GM12875 (cell line): ENCODE results near the gene KANK4.
"Not testable (repeated sequence)": the region's sequence is repeated elsewhere in the genome, so short reads cannot be mapped to it uniquely, and the experiment has no call there.

ENCODE experiments used
- H3K4me3 ChIP-seq: one replicate; pipeline ENCODE4 v1.5.1; 2011; ENCODE audit warnings: low read depth, low read length, control low read depth
- TF ChIP-seq, protein P1 (sequence below): IDR thresholded peaks from 2 replicates; pipeline ENCODE4 v1.5.1; 2011; ENCODE audit warnings: low read depth, mild to moderate bottlenecking, control low read depth, inconsistent platforms, low read length, moderate library complexity, borderline replicate concordance; ENCODE audit not compliant: insufficient read depth

Gene KANK4

DNA sequence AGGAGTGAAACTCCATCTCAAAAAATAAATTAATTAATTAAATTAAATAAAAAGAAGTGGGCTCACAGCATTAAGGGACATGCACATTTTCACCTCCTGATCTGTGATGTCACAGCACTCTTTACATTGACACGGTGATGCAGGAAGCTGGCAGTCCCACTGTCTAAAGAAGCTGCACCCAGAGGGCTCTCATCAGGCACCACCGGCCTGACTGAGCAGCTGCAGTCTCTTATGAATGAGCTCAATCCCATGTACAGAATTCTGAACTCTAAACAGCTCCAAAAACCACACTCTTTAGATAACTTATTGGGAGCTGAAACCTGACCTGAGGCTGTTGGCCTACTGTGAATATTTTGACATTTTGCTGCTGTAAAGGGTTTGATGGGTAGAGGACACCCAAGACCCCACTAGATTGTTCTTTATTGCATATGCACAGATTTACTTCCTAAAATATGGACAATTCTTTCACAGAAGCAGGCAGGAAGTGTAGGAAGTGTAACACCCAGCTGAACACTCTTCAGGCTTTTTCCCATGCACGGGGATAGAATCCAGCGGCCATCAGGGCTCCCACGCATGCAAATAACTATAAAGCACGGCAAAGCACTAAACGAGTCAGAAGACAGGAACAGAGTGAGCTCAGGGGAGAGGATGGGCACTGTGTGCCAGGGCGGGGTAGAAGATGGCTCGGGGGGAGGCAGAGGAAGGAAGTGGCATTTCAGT, 78.4 kb downstream of the KANK4 start:
- no peak overlapping the region for H3K4me3 ChIP-seq
- TF ChIP-seq, protein P1, sequence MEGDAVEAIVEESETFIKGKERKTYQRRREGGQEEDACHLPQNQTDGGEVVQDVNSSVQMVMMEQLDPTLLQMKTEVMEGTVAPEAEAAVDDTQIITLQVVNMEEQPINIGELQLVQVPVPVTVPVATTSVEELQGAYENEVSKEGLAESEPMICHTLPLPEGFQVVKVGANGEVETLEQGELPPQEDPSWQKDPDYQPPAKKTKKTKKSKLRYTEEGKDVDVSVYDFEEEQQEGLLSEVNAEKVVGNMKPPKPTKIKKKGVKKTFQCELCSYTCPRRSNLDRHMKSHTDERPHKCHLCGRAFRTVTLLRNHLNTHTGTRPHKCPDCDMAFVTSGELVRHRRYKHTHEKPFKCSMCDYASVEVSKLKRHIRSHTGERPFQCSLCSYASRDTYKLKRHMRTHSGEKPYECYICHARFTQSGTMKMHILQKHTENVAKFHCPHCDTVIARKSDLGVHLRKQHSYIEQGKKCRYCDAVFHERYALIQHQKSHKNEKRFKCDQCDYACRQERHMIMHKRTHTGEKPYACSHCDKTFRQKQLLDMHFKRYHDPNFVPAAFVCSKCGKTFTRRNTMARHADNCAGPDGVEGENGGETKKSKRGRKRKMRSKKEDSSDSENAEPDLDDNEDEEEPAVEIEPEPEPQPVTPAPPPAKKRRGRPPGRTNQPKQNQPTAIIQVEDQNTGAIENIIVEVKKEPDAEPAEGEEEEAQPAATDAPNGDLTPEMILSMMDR = no peak

DNA sequence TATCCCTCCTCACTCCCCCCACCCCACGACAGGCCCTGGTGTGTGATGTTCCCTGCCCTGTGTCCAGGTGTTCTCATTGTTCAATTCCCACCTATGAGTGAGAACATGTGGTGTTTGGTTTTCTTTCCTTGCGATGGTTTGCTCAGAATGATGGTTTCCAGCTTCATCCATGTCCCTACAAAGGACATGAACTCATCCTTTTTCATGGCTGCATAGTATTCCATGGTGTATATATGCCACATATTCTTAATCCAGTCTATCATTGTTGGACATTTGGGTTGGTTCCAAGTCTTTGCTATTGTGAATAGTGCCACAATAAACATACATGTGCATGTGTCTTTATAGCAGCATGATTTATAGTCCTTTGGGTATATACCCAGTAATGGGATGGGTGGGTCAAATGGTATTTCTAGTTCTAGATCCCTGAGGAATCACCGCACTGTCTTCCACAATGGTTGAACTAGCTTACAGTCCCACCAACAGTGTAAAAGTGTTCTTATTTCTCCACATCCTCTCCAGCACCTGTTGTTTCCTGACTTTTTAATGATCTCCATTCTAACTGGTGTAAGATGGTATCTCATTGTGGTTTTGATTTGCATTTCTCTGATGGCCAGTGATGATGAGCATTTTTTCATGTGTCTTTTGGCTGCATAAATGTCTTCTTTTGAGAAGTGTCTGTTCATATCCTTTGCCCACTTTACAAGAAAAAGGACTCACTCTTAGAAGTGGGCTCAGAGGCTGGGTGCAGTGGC, 79.4 kb downstream of the KANK4 start:
- H3K4me3 ChIP-seq = not testable (repeated sequence)

DNA sequence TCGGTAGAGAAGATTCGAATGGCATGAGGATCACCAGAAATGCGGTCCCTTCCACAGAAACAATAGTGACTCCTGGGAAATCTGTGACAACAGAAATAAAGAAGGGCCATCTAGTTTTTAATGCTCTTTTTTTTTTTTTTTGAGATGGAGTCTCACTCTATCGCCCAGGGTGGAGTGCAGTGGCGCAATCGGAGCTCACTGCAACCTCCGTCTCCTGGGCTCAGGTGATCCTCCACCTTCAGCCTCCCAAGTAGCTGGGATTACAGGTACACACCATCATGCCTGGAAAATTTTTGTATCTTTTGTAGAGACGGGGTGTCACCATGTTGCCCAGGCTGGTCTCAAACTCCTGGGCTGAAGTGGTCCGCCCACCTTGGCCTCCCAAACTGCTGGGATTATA, 80.7 kb downstream of the KANK4 start:
- no peak overlapping the region for H3K4me3 ChIP-seq
- TF ChIP-seq, protein P1 = no peak

DNA sequence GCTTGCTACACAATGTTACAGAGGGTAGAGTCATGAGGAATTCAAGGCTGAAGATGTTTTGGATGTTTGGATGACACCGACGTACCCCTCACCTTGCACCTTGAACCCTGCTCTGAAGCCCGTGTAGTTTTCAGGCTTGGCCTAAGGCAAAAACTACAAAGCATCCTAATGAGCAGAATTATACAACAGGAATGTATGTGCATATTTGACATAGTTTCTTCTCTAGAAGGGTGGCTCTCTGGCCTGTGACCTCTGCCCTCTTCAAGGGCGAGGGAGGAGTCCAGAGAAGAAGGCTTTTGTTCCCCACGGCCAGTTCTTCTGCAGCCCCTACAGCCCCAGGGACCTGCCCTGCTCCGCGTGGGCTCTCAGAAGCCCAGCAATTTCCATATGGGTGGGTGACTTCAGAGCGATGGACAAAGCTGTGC, 81.3 kb downstream of the KANK4 start:
- no peak overlapping the region for H3K4me3 ChIP-seq

DNA sequence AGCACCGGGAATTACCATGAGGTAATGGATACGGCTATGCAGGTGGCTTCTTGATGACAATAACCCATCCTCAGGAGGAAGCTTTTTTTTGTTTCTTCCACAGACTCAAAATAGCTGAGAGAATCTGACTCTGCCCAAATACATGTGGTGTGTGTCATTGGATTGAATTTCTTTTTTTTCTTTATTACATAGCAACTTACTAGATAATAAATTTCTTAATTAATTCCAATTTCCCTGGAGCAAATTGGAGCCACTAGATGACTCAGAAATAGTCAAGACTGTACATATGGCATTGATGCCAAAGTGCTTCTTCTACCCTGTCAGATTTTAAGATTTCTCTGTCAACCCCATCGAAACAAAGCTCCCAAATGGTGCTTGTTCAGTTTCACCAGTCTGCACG, 81.9 kb downstream of the KANK4 start:
- TF ChIP-seq, protein P1 = no peak
- H3K4me3 ChIP-seq = no peak overlapping the region

More for the DNA sequence above, 81.3 kb downstream of the KANK4 start:
- TF ChIP-seq, protein P1 = no peak

DNA sequence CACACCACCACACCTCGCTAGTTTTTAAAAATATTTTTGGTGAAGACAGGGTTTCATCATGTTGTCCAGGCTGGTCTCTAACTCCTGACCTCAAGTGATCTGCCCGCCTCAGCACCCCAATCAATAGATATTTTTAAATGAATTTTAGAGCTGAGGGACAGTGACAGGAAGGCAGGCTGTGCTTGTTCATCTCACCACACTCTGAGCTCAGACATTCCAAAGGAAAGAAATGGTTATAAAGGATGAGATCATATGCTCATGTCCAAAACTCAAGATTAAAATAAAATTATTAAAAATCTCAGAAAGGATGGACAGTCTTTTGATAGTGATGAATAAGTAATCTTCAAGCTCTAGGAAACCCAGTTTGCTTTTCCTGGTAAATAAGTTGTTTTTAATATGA, 83.7 kb downstream of the KANK4 start:
- no peak overlapping the region for H3K4me3 ChIP-seq

DNA sequence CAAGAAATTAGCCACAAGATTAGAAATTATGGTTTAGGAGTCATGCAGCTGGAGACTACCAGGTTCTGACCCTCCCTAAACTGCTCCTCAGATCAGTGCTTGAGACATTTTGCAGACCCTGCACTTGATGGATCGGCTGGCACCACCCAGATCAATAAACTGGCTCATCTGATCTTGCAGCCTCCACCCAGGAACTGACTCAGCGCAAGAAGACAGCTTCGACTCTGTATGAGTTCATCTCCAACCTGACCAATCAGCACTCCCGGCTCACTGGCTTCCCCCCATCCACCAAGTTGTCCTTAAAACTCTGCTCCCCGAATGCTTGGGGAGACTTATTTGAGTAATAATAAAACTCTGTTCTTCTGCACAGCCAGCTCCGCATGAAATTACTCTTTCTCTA, 84.5 kb downstream of the KANK4 start:
- H3K4me3 ChIP-seq = no peak overlapping the region
- TF ChIP-seq, protein P1 = no peak

More for the DNA sequence above, 83.7 kb downstream of the KANK4 start:
- TF ChIP-seq, protein P1 = no peak
